ENCODE results near the gene MARCHF4.
"Not testable (repeated sequence)": the region's sequence is repeated elsewhere in the genome, so short reads cannot be mapped to it uniquely, and the experiment has no call there.

Gene MARCHF4

GRCh38 chr2:216392018-216392562 lies 19.8 kb upstream of the MARCHF4 start:
- no peak for DNase-seq (ENCODE audit: low spot score)

- DNase-seq (ENCODE audit: low spot score): no peak
Measured at GRCh38 chr2:216391401-216391800, 19.1 kb upstream of the MARCHF4 start.

- DNase-seq (ENCODE audit: low spot score): no peak
Measured at GRCh38 chr2:216389570-216389969, 17.3 kb upstream of the MARCHF4 start.

GRCh38 chr2:216388046-216388884 lies 16.0 kb upstream of the MARCHF4 start:
- no peak for DNase-seq (ENCODE audit: low spot score)

GRCh38 chr2:216387262-216387661 lies 15.0 kb upstream of the MARCHF4 start:
- no peak for DNase-seq (ENCODE audit: low spot score)

- DNase-seq (ENCODE audit: low spot score): no peak
Measured at GRCh38 chr2:216385478-216385877, 13.2 kb upstream of the MARCHF4 start.

GRCh38 chr2:216384409-216384808 lies 12.1 kb upstream of the MARCHF4 start:
- DNase-seq (ENCODE audit: low spot score): not testable (repeated sequence)

GRCh38 chr2:216379977-216380376 lies 7.7 kb upstream of the MARCHF4 start:
- peak; percentile 60 for DNase-seq (ENCODE audit: low spot score)

GRCh38 chr2:216375286-216375685 lies 3.0 kb upstream of the MARCHF4 start:
- DNase-seq (ENCODE audit: low spot score): no peak

- DNase-seq (ENCODE audit: low spot score): no peak
Measured at GRCh38 chr2:216373896-216374295, 1.6 kb upstream of the MARCHF4 start.

GRCh38 chr2:216372761-216373291 lies 543 bp upstream of the MARCHF4 start:
- DNase-seq (ENCODE audit: low spot score): no peak

- no peak for DNase-seq (ENCODE audit: low spot score)
Measured at GRCh38 chr2:216370961-216371712, 1.1 kb downstream of the MARCHF4 start.

- no peak for DNase-seq (ENCODE audit: low spot score)
Measured at GRCh38 chr2:216369821-216370220, 2.5 kb downstream of the MARCHF4 start.

GRCh38 chr2:216366777-216367471 lies 5.4 kb downstream of the MARCHF4 start:
- DNase-seq (ENCODE audit: low spot score): no peak

GRCh38 chr2:216365518-216365917 lies 6.8 kb downstream of the MARCHF4 start:
- DNase-seq (ENCODE audit: low spot score): peak; percentile 75

GRCh38 chr2:216363221-216363620 lies 9.1 kb downstream of the MARCHF4 start:
- no peak for DNase-seq (ENCODE audit: low spot score)

- no peak for DNase-seq (ENCODE audit: low spot score)
Measured at GRCh38 chr2:216362730-216363129, 9.6 kb downstream of the MARCHF4 start.

- DNase-seq (ENCODE audit: low spot score): no peak
Measured at GRCh38 chr2:216355711-216356110, 16.6 kb downstream of the MARCHF4 start.

GRCh38 chr2:216354306-216354705 lies 18.0 kb downstream of the MARCHF4 start:
- DNase-seq (ENCODE audit: low spot score): no peak

GRCh38 chr2:216352653-216353270 lies 19.5 kb downstream of the MARCHF4 start:
- no peak for DNase-seq (ENCODE audit: low spot score)

Data from SK-N-DZ (cell line).